Breast epithelium (tissue), 4 donors: ENCODE measurements around the gene PRR19. TPM values are rescaled to one million over a fixed set of nuclear protein-coding genes. Genes with fewer than 3 reads are reported as not detected.

ENCODE experiments used
- DNase-seq, 2 donors: peaks; one replicate each; pipeline ENCODE4 v3.0.0-alpha.2; 2019; ENCODE audit warnings: low spot score in 2 of 2
- H3K27ac ChIP-seq, 2 donors: fragments of 200-600 bp; sonication (generic) in 1 of 2; one replicate each; pipeline ENCODE4 v1.5.1; 2016 to 2019; ENCODE audit warnings: mild to moderate bottlenecking in 1 of 2
- H3K27me3 ChIP-seq, 2 donors: fragments of 200-600 bp; sonication (generic) in 1 of 2; one replicate each; pipeline versions ENCODE4 v1.5.1 to v1.6.0; 2017 to 2019; ENCODE audit warnings: control low read depth in 1 of 2, mild to moderate bottlenecking in 1 of 2
- H3K36me3 ChIP-seq: fragments of 200-600 bp; one replicate; pipeline ENCODE4 v1.5.1; 2019
- H3K4me1 ChIP-seq, 2 donors: fragments of 200-600 bp; sonication (generic); one replicate each; pipeline ENCODE4 v1.5.1; 2016 to 2019; ENCODE audit warnings: control low read depth in 1 of 2
- H3K4me3 ChIP-seq, 3 donors: fragments of 200-600 bp; sonication (generic); 1 replicate in 2 of 3; 2 replicates in 1 of 3; pipeline ENCODE4 v1.5.1; 2016 to 2019; ENCODE audit warnings: mild to moderate bottlenecking in 3 of 3, moderate library complexity in 2 of 3
- H3K9me3 ChIP-seq, 2 donors: fragments of 200-600 bp; sonication (generic) in 1 of 2; one replicate each; pipeline ENCODE4 v1.5.1; 2016 to 2019; ENCODE audit warnings: control low read depth in 1 of 2
- CTCF ChIP-seq, 3 donors: fragments of 450-650 bp; IDR thresholded peaks; one replicate each; pipeline ENCODE4 v1.5.1; 2016 to 2017; ENCODE audit warnings: antibody characterized with exemption in 3 of 3, mild to moderate bottlenecking in 3 of 3, moderate library complexity in 3 of 3
- POLR2A ChIP-seq: fragments of 450-650 bp; IDR thresholded peaks from one replicate; pipeline ENCODE4 v1.6.1; 2016; ENCODE audit warnings: antibody characterized with exemption, mild to moderate bottlenecking, moderate library complexity
- POLR2AphosphoS5 ChIP-seq, 3 donors: sonication (generic); formaldehyde crosslinking; IDR thresholded peaks; one replicate each; pipeline ENCODE4 v1.6.1; 2017; ENCODE audit warnings: antibody characterized with exemption in 3 of 3
- intact Hi-C: fragments of 100-400 bp; cut with DNase I; formaldehyde crosslinking; loops from one replicate; pipeline ENCODE4 v1.15.1; 2023; ENCODE audit warnings: low total_unique reads
- total RNA-seq, 3 donors: library from RNA; depleted of rRNA; stranded (reverse); fragments of >200 nt; gene quantifications; one replicate each; pipeline ENCODE4 v1.1.0, GENCODE V29; 2016

PRR19 gene
- total RNA-seq, 3 donors from 2014 or later, result 0.33 to 2.6 (median 0.48) TPM

- peaks cover 17 to 39% of the 10 kb centered on the region in 2 donors for H3K4me1 ChIP-seq
Observed at GRCh38 chr19:42282819-42283187, 19.1 kb upstream of the PRR19 start.

GRCh38 chr19:42283188-42284065 lies 18.5 kb upstream of the PRR19 start:
- peak overlapping the region; percentile 39 to 92 (median 67) for H3K4me3 ChIP-seq
- H3K9me3 ChIP-seq, result no peaks in the 10 kb centered on the region
- peak overlapping the region; percentile 97 to 100 for H3K27ac ChIP-seq
- peaks cover 17 to 39% of the 10 kb centered on the region in 2 donors for H3K4me1 ChIP-seq
- intact Hi-C loops, result no loop called here
- peak in 2 of 3 donors; percentile 60 to 76 for TF ChIP-seq POLR2AphosphoS5 (IDR thresholded peaks at IDR 0.05)
- no peak for TF ChIP-seq CTCF (IDR thresholded peaks at IDR 0.05)
- peak; percentile 57 for TF ChIP-seq POLR2A
- H3K36me3 ChIP-seq, result no peaks in the 10 kb centered on the region
- H3K27me3 ChIP-seq, result no peaks in the 10 kb centered on the region
- DNase-seq, result peak; percentile 97 to 98

More at GRCh38 chr19:42282819-42283187, 19.1 kb upstream of the PRR19 start:
- no peaks in the 10 kb centered on the region for H3K36me3 ChIP-seq
- DNase-seq, result no peak
- TF ChIP-seq POLR2AphosphoS5 (IDR thresholded peaks at IDR 0.05) (no peak), CTCF (IDR thresholded peaks at IDR 0.05) (no peak), POLR2A (no peak)
- intact Hi-C loops, result no loop called here
- H3K27me3 ChIP-seq, result no peaks in the 10 kb centered on the region
- H3K9me3 ChIP-seq, result no peaks in the 10 kb centered on the region
- peak overlapping the region in 2 of 3 donors; percentile 67 to 92 for H3K4me3 ChIP-seq
- H3K27ac ChIP-seq, result peak overlapping the region; percentile 97 to 100

- TF ChIP-seq POLR2A (no peak), CTCF (IDR thresholded peaks at IDR 0.05) (no peak), POLR2AphosphoS5 (IDR thresholded peaks at IDR 0.05) (no peak)
- Histone ChIP-seq H3K4me3 (peak overlapping the region; percentile 39 to 92 (median 67)), H3K27me3 (no peaks in the 10 kb centered on the region), H3K4me1 (peaks cover 17 to 36% of the 10 kb centered on the region in 2 donors), H3K27ac (peak overlapping the region; percentile 97 to 100), H3K36me3 (no peaks in the 10 kb centered on the region), H3K9me3 (no peaks in the 10 kb centered on the region)
- DNase-seq, result peak; percentile 65 to 80
- intact Hi-C loops, result no loop called here
Observed at GRCh38 chr19:42284066-42284501, 17.8 kb upstream of the PRR19 start.

GRCh38 chr19:42284591-42285341 lies 17.2 kb upstream of the PRR19 start:
- no peak for DNase-seq
- Histone ChIP-seq H3K27ac (peak overlapping the region; percentile 79 to 100), H3K27me3 (no peaks in the 10 kb centered on the region), H3K4me1 (peaks cover 17 to 30% of the 10 kb centered on the region in 2 donors), H3K36me3 (no peaks in the 10 kb centered on the region), H3K4me3 (peak overlapping the region; percentile 61 to 92 (median 67)), H3K9me3 (no peaks in the 10 kb centered on the region)
- TF ChIP-seq POLR2A, result no peak
- no peak for TF ChIP-seq CTCF (IDR thresholded peaks at IDR 0.05)
- TF ChIP-seq POLR2AphosphoS5 (IDR thresholded peaks at IDR 0.05), result peak in 1 of 3 donors; percentile 9
- intact Hi-C loops, result no loop called here
